ENCODE measurements around the gene CHM.

DNA sequence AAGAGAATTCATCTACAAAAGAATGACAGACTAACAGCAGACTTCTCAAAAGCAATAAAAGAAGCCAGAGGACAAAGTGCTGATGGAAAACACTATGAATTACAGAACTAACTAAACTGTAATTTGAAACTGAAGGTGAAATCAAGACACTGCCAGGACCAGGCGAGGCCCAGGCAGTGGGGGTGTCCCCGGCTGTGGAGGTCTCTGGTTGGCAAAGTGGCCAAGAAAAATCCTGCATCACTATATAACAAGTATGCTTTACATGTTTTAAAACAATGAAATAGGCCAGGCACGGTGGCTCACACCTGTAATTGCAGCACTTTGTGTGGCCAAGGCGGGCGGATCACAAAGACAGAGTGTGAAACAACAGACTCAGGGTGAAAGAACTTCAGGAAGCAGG lies 32.9 kb downstream of the CHM start:
- TF ChIP-seq POLR2A (IDR thresholded peaks at IDR 0.05): no peak
- TF ChIP-seq, protein P1, sequence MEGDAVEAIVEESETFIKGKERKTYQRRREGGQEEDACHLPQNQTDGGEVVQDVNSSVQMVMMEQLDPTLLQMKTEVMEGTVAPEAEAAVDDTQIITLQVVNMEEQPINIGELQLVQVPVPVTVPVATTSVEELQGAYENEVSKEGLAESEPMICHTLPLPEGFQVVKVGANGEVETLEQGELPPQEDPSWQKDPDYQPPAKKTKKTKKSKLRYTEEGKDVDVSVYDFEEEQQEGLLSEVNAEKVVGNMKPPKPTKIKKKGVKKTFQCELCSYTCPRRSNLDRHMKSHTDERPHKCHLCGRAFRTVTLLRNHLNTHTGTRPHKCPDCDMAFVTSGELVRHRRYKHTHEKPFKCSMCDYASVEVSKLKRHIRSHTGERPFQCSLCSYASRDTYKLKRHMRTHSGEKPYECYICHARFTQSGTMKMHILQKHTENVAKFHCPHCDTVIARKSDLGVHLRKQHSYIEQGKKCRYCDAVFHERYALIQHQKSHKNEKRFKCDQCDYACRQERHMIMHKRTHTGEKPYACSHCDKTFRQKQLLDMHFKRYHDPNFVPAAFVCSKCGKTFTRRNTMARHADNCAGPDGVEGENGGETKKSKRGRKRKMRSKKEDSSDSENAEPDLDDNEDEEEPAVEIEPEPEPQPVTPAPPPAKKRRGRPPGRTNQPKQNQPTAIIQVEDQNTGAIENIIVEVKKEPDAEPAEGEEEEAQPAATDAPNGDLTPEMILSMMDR (IDR thresholded peaks at IDR 0.05): no peak

All from esophagus squamous epithelium (tissue), 4 donors.